ENCODE measurements around the gene SRCAP.

SRCAP gene

DNA sequence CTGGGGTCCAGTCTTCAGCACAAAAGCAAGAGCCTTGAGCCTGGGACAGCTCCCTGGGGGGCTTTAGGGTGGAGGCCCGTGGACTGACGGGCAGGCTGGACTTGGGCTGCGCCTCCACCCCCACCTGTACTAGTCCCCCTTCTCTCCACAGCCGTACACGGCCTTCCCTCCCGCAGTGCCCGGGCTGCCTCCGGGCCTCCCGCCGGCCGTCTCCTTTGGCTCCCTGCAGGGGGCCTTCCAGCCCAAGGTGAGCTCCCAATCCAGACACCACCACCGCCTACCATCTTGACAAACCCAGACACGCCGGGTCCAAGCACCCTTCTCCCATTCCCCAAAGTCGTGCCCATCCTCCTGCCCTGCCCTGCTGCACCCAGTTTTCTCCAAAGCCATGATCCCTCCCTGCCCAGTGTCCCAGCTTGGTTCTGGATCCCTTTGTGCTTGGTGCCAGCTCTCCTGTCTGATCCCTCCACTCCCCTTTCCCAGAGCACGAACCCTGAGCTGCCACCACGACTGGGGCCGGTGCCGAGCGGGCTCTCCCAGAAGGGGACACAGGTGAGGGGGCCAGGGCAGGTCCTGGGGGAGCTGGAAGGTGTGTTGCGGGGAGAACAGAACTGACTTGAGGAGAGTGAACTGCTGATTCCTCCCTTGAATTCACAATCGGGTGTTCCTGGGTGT lies 33.7 kb upstream of the SRCAP start:
- peaks cover 17 to 37% of the 10 kb centered on the region in 2 donors for H3K4me1 ChIP-seq (ENCODE audit: control insufficient read depth in 1 of 2, insufficient read depth in 2 of 2, low read length in 2 of 2)
- H3K4me3 ChIP-seq (ENCODE audit: low read depth in 1 of 2, low read length in 2 of 2): no peak overlapping the region
- no peak overlapping the region for H3K27ac ChIP-seq (ENCODE audit: low read length)
- peaks cover 66 to 86% of the 10 kb centered on the region in 2 donors for H3K36me3 ChIP-seq (ENCODE audit: control insufficient read depth in 1 of 2, insufficient read depth in 2 of 2, low read length in 2 of 2)
- no peaks in the 10 kb centered on the region for H3K27me3 ChIP-seq (ENCODE audit: low read depth, low read length)
- H3K9me3 ChIP-seq (ENCODE audit: control insufficient read depth in 1 of 2, low read length in 2 of 2): no peaks in the 10 kb centered on the region

DNA sequence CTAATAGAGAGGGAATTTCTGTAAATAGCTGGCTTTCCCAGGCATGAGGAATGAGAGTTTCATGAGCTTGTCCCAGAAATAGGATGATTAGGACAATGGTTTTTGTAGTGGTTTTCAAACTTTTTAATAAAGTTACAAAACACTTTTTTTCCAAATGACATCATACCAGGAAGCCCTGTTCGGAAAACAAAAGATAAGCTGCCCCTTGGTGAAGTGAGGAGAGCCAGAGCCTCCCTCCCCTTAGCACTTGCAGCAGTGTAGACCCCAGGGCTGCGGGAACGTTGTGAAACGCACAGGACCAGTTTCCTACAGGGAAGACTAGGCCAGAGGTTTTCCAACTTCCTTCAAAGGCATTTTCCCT lies 33.2 kb upstream of the SRCAP start:
- Histone ChIP-seq H3K4me3 (ENCODE audit: low read depth in 1 of 2, low read length in 2 of 2) (no peak overlapping the region), H3K27ac (ENCODE audit: low read length) (no peak overlapping the region), H3K4me1 (ENCODE audit: control insufficient read depth in 1 of 2, insufficient read depth in 2 of 2, low read length in 2 of 2) (peaks cover 12 to 32% of the 10 kb centered on the region in 2 donors), H3K9me3 (ENCODE audit: control insufficient read depth in 1 of 2, low read length in 2 of 2) (no peaks in the 10 kb centered on the region), H3K36me3 (ENCODE audit: control insufficient read depth in 1 of 2, insufficient read depth in 2 of 2, low read length in 2 of 2) (peaks cover 66 to 90% of the 10 kb centered on the region in 2 donors), H3K27me3 (ENCODE audit: low read depth, low read length) (no peaks in the 10 kb centered on the region)

DNA sequence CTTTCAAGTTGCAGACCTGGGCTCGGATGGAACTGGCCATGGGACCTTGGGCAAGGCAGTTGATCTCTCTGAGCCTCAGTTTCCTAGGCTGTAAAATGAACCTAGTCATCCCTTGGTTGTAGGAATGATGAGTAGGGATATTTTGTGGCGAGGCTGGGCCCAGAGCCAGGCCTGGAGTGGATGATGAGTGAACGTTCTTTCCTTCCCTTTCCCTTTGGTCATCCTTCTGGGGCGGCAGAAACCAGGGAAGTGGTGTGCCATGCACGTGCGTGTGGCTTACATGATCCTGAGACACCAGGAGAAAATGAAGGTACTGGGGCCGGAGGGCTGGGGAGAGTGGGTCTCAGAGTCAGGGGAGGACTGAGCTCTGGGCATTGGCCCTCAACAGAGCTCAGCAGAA lies 32.3 kb upstream of the SRCAP start:
- Histone ChIP-seq H3K27ac (ENCODE audit: low read length) (no peak overlapping the region), H3K4me3 (ENCODE audit: low read depth in 1 of 2, low read length in 2 of 2) (no peak overlapping the region), H3K27me3 (ENCODE audit: low read depth, low read length) (no peaks in the 10 kb centered on the region), H3K9me3 (ENCODE audit: control insufficient read depth in 1 of 2, low read length in 2 of 2) (no peaks in the 10 kb centered on the region), H3K36me3 (ENCODE audit: control insufficient read depth in 1 of 2, insufficient read depth in 2 of 2, low read length in 2 of 2) (peaks cover 59 to 86% of the 10 kb centered on the region in 2 donors), H3K4me1 (ENCODE audit: control insufficient read depth in 1 of 2, insufficient read depth in 2 of 2, low read length in 2 of 2) (peaks cover 4 to 23% of the 10 kb centered on the region in 2 donors)

DNA sequence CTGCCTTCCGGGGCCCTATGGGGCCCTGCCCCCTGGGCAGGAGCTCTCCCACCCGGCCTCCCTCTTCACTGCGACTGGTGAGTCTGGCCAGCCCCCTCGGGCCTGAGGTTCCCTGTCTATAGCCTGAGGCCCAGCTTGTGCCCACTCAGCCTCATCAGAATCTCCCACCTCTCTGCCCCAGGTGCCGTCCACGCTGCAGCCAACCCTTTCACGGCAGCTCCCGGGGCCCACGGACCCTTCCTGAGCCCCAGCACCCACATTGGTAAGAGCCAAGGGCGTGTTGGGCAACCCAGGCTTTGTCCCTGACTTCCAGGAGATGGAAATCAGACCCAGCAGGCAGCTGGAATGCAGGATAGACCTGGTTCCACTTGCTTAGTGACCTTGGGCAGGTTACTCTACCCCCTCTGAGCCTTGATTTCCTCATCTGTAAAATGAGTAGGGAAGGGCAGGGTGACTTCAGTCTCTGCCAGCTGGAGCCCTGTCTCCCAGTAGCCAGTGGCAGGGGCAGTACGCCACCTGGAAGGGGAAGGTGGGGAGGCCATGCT lies 31.5 kb upstream of the SRCAP start:
- Histone ChIP-seq H3K36me3 (ENCODE audit: control insufficient read depth in 1 of 2, insufficient read depth in 2 of 2, low read length in 2 of 2) (peaks cover 51 to 78% of the 10 kb centered on the region in 2 donors), H3K27ac (ENCODE audit: low read length) (no peak overlapping the region), H3K4me3 (ENCODE audit: low read depth in 1 of 2, low read length in 2 of 2) (no peak overlapping the region), H3K4me1 (ENCODE audit: control insufficient read depth in 1 of 2, insufficient read depth in 2 of 2, low read length in 2 of 2) (peaks cover 0 to 16% of the 10 kb centered on the region in 2 donors), H3K27me3 (ENCODE audit: low read depth, low read length) (no peaks in the 10 kb centered on the region), H3K9me3 (ENCODE audit: control insufficient read depth in 1 of 2, low read length in 2 of 2) (no peaks in the 10 kb centered on the region)

DNA sequence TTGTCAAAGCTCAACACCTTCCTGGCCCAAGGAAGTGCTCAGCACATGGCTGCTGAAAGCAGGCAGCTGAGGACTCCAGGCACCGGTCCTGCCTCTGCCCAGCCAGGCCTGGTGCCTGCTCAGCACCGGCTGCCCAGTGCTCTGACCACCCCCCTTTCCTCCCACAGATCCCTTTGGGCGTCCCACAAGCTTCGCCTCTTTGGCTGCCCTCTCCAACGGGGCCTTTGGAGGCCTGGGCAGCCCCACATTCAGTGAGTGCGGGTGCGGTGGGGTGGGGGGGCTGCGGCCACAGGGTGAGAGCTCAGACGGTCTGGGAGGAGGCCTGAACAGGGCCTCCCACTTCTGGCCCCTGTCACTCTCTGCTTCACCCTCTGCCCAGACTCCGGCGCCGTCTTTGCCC lies 30.6 kb upstream of the SRCAP start:
- Histone ChIP-seq H3K36me3 (ENCODE audit: control insufficient read depth in 1 of 2, insufficient read depth in 2 of 2, low read length in 2 of 2) (peaks cover 43 to 69% of the 10 kb centered on the region in 2 donors), H3K4me1 (ENCODE audit: control insufficient read depth in 1 of 2, insufficient read depth in 2 of 2, low read length in 2 of 2) (peaks cover 0 to 8% of the 10 kb centered on the region in 2 donors), H3K27me3 (ENCODE audit: low read depth, low read length) (no peaks in the 10 kb centered on the region), H3K4me3 (ENCODE audit: low read depth in 1 of 2, low read length in 2 of 2) (no peak overlapping the region), H3K9me3 (ENCODE audit: control insufficient read depth in 1 of 2, low read length in 2 of 2) (no peaks in the 10 kb centered on the region), H3K27ac (ENCODE audit: low read length) (no peak overlapping the region)

DNA sequence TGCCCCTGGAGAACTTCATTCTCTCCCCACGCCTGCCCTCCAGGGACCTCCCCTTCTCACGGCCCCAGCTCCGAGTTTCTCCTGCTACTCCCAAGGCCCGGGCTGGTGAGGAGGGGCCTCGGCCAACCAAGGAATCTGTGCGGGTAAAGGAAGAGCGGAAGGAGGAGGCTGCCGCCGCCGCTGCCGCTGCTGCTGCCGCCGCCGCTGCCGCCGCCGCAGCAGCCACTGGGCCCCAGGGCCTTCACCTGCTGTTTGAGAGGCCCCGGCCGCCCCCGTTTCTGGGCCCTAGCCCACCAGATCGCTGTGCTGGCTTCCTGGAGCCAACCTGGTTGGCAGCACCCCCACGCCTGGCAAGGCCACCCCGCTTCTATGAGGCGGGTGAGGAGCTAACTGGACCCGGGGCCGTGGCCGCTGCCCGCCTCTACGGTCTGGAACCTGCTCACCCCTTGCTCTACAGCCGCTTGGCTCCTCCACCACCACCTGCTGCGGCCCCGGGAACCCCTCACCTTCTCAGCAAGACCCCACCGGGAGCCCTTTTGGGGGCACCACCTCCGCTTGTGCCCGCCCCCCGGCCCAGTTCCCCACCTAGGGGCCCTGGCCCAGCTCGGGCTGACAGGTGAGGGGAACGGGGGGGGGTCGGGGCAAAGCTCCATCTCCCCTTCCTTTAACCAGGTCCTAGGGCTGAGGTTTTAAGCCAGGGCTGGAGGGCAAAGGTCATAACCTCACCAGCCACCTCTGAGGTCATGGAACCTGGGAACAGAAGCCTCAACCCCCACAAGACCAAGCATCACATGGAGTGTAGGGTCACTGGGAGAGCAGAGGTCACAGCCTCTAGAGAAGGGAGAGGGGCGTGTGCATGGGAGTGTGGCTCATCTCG lies 29.7 kb upstream of the SRCAP start:
- H3K36me3 ChIP-seq (ENCODE audit: control insufficient read depth in 1 of 2, insufficient read depth in 2 of 2, low read length in 2 of 2): peaks cover 38 to 63% of the 10 kb centered on the region in 2 donors
- H3K27ac ChIP-seq (ENCODE audit: low read length): no peak overlapping the region
- no peaks in the 10 kb centered on the region for H3K9me3 ChIP-seq (ENCODE audit: control insufficient read depth in 1 of 2, low read length in 2 of 2)
- no peak overlapping the region for H3K4me3 ChIP-seq (ENCODE audit: low read depth in 1 of 2, low read length in 2 of 2)
- H3K4me1 ChIP-seq (ENCODE audit: control insufficient read depth in 1 of 2, insufficient read depth in 2 of 2, low read length in 2 of 2): peaks cover 0 to 2% of the 10 kb centered on the region in 2 donors
- H3K27me3 ChIP-seq (ENCODE audit: low read depth, low read length): no peaks in the 10 kb centered on the region

DNA sequence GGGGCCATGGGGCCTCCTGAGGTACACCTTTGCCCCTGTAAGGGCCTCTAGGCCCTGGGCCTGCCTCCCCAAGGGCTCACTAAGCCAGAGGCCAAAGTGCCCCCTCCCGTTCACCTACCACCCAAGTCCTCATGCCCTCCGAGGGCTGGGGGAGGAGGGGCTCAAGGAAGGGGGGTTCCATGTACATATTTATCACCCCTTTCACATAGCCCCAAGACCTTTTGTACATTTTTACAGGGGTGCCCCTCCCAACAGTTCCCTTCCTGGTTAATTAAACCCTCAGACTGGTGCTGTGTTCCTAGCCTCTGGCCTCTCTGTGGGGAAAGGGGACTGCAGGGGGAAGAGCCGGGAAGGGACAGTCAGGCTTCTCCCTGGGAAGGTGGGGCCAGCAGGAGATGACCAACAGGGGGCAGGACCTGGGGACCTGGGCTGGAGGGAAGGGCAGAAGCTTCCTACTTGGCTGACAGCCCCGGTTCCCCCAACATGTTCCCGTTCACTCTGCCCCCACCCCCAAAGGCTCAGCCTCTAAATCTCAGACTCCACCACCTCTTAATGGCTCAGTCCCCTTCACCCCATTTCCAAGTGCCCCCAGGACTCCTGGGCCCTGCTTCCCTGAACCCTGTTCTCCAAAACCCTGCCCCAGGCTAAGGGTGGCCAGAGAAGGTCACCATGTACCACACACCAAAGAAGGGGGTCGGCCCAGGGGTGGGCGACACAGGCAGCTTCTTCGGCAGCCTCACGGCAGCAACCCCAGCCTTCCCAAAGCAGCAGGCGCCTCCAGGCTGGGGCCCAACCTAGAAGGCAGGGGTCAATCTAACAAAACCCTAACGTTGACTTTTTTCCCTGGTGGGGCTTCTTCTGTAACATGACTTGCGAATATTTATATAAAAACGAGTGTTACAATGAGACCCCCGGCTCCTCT lies 28.8 kb upstream of the SRCAP start:
- no peaks in the 10 kb centered on the region for H3K4me1 ChIP-seq (ENCODE audit: control insufficient read depth in 1 of 2, insufficient read depth in 2 of 2, low read length in 2 of 2)
- no peaks in the 10 kb centered on the region for H3K27me3 ChIP-seq (ENCODE audit: low read depth, low read length)
- peaks cover 33 to 54% of the 10 kb centered on the region in 2 donors for H3K36me3 ChIP-seq (ENCODE audit: control insufficient read depth in 1 of 2, insufficient read depth in 2 of 2, low read length in 2 of 2)
- no peaks in the 10 kb centered on the region for H3K9me3 ChIP-seq (ENCODE audit: control insufficient read depth in 1 of 2, low read length in 2 of 2)
- H3K27ac ChIP-seq (ENCODE audit: low read length): no peak overlapping the region
- no peak overlapping the region for H3K4me3 ChIP-seq (ENCODE audit: low read depth in 1 of 2, low read length in 2 of 2)

DNA sequence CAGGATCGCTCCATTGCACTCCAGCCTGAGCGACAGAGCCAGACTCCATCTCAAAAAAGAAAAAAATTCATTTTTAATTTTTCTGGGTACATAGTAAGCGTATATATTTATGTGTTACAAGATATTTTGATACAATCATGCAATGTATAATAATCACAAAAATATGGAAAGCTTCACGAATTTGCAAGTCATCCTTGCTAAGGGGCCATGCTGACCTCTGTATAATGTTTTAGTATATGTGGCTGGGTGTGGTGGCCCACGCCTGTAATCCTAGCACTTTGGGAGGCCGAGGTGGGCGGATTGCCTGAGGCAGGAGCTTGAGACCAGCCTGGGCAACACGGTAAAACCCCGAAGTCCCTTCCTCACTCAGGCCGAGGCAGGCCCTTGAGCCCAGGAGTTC lies 23.8 kb upstream of the SRCAP start:
- no peak overlapping the region for H3K27ac ChIP-seq (ENCODE audit: low read length)
- H3K4me3 ChIP-seq (ENCODE audit: low read depth in 1 of 2, low read length in 2 of 2): no peak overlapping the region
- no peaks in the 10 kb centered on the region for H3K9me3 ChIP-seq (ENCODE audit: control insufficient read depth in 1 of 2, low read length in 2 of 2)
- H3K4me1 ChIP-seq (ENCODE audit: control insufficient read depth in 1 of 2, insufficient read depth in 2 of 2, low read length in 2 of 2): no peaks in the 10 kb centered on the region
- peaks cover 0 to 6% of the 10 kb centered on the region in 2 donors for H3K36me3 ChIP-seq (ENCODE audit: control insufficient read depth in 1 of 2, insufficient read depth in 2 of 2, low read length in 2 of 2)
- no peaks in the 10 kb centered on the region for H3K27me3 ChIP-seq (ENCODE audit: low read depth, low read length)

DNA sequence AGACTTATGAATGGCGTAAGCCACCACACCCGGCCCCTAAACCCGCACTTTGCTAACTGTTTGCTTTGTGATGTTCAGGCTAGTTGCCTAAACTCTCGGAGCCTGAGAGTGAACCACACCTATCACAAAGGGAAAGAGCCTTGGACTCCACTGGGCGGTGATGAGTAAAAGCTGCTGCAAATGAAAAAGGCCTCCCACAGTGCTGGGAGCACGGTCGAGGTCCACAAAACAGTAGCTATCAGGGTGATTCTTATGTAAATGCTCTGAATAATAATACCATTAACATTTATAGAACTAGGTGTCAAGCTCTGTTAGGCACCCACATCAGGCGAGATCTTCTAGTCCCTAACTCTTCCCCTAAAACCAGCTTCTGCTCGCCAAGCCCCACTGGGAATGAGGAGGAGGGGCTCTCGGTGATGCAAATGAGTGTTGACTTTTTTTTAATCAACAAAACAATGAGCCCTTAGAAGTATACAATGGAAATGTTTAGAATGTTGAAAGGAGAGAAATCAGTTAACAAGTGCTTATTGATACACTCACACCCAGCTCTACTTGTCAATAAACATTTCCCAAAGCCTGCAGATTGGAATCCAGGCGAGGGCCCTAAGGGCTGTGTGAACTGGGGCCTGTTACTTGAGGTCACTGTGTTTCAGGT lies 20.9 kb upstream of the SRCAP start:
- H3K4me3 ChIP-seq (ENCODE audit: low read depth in 1 of 2, low read length in 2 of 2): no peak overlapping the region
- H3K27me3 ChIP-seq (ENCODE audit: low read depth, low read length): no peaks in the 10 kb centered on the region
- no peaks in the 10 kb centered on the region for H3K9me3 ChIP-seq (ENCODE audit: control insufficient read depth in 1 of 2, low read length in 2 of 2)
- H3K27ac ChIP-seq (ENCODE audit: low read length): no peak overlapping the region
- no peaks in the 10 kb centered on the region for H3K36me3 ChIP-seq (ENCODE audit: control insufficient read depth in 1 of 2, insufficient read depth in 2 of 2, low read length in 2 of 2)
- H3K4me1 ChIP-seq (ENCODE audit: control insufficient read depth in 1 of 2, insufficient read depth in 2 of 2, low read length in 2 of 2): no peaks in the 10 kb centered on the region

DNA sequence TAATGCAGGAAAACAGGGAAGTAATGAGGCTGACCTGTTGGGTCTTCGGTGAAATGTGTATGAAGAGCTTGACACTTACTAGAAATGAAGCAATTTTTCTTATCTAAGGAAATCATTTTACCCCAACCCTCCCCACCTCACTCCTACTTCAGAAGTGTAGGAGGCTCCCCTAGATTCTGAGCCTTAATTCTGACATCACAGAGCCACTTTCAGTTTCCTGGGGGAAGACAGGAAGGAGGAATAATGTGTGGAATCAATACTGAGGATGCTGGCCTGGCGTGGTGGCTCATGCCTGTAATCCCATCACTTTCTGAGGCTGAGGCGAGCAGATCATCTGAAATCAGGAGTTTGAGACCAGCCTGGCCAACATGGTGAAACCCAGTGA lies 20.4 kb upstream of the SRCAP start:
- H3K9me3 ChIP-seq (ENCODE audit: control insufficient read depth in 1 of 2, low read length in 2 of 2): no peaks in the 10 kb centered on the region
- H3K36me3 ChIP-seq (ENCODE audit: control insufficient read depth in 1 of 2, insufficient read depth in 2 of 2, low read length in 2 of 2): no peaks in the 10 kb centered on the region
- H3K4me1 ChIP-seq (ENCODE audit: control insufficient read depth in 1 of 2, insufficient read depth in 2 of 2, low read length in 2 of 2): no peaks in the 10 kb centered on the region
- H3K4me3 ChIP-seq (ENCODE audit: low read depth in 1 of 2, low read length in 2 of 2): no peak overlapping the region
- no peak overlapping the region for H3K27ac ChIP-seq (ENCODE audit: low read length)
- H3K27me3 ChIP-seq (ENCODE audit: low read depth, low read length): no peaks in the 10 kb centered on the region

All from muscle layer of duodenum (tissue), 2 donors.